ENCODE data around the gene SLC22A23. TPM values are rescaled to one million over a fixed set of nuclear protein-coding genes. Genes with fewer than 3 reads are reported as not detected.

The SLC22A23 gene
- total and polyA plus RNA-seq, 2 experiments from 2014 or later = 6.1 to 38.3 TPM

- TF ChIP-seq, protein P1, sequence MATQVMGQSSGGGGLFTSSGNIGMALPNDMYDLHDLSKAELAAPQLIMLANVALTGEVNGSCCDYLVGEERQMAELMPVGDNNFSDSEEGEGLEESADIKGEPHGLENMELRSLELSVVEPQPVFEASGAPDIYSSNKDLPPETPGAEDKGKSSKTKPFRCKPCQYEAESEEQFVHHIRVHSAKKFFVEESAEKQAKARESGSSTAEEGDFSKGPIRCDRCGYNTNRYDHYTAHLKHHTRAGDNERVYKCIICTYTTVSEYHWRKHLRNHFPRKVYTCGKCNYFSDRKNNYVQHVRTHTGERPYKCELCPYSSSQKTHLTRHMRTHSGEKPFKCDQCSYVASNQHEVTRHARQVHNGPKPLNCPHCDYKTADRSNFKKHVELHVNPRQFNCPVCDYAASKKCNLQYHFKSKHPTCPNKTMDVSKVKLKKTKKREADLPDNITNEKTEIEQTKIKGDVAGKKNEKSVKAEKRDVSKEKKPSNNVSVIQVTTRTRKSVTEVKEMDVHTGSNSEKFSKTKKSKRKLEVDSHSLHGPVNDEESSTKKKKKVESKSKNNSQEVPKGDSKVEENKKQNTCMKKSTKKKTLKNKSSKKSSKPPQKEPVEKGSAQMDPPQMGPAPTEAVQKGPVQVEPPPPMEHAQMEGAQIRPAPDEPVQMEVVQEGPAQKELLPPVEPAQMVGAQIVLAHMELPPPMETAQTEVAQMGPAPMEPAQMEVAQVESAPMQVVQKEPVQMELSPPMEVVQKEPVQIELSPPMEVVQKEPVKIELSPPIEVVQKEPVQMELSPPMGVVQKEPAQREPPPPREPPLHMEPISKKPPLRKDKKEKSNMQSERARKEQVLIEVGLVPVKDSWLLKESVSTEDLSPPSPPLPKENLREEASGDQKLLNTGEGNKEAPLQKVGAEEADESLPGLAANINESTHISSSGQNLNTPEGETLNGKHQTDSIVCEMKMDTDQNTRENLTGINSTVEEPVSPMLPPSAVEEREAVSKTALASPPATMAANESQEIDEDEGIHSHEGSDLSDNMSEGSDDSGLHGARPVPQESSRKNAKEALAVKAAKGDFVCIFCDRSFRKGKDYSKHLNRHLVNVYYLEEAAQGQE (IDR thresholded peaks at IDR 0.05; ENCODE audit: unreplicated experiment) = no peak
- TF ChIP-seq, protein P2, sequence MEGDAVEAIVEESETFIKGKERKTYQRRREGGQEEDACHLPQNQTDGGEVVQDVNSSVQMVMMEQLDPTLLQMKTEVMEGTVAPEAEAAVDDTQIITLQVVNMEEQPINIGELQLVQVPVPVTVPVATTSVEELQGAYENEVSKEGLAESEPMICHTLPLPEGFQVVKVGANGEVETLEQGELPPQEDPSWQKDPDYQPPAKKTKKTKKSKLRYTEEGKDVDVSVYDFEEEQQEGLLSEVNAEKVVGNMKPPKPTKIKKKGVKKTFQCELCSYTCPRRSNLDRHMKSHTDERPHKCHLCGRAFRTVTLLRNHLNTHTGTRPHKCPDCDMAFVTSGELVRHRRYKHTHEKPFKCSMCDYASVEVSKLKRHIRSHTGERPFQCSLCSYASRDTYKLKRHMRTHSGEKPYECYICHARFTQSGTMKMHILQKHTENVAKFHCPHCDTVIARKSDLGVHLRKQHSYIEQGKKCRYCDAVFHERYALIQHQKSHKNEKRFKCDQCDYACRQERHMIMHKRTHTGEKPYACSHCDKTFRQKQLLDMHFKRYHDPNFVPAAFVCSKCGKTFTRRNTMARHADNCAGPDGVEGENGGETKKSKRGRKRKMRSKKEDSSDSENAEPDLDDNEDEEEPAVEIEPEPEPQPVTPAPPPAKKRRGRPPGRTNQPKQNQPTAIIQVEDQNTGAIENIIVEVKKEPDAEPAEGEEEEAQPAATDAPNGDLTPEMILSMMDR (conservative IDR thresholded peaks at IDR 0.05; ENCODE audit: low read depth in 2 of 2) = no peak
- TF ChIP-seq, protein P3, sequence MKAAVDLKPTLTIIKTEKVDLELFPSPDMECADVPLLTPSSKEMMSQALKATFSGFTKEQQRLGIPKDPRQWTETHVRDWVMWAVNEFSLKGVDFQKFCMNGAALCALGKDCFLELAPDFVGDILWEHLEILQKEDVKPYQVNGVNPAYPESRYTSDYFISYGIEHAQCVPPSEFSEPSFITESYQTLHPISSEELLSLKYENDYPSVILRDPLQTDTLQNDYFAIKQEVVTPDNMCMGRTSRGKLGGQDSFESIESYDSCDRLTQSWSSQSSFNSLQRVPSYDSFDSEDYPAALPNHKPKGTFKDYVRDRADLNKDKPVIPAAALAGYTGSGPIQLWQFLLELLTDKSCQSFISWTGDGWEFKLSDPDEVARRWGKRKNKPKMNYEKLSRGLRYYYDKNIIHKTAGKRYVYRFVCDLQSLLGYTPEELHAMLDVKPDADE (IDR thresholded peaks at IDR 0.05) = no peak
- TF ChIP-seq EZH2 (IDR thresholded peaks at IDR 0.05; ENCODE audit: low read depth, unreplicated experiment) (no peak), CREB1 (CRISPR knock-in tag; IDR thresholded peaks at IDR 0.05; ENCODE audit: low read depth) (no peak), POLR2AphosphoS5 (IDR thresholded peaks at IDR 0.05; ENCODE audit: low read depth) (no peak), STAT1 (IDR thresholded peaks at IDR 0.05; ENCODE audit: unreplicated experiment) (no peak)
These were observed 24.8 kb upstream of the SLC22A23 start (continued) for GRCh38 chr6:3481640-3482039.

DNA sequence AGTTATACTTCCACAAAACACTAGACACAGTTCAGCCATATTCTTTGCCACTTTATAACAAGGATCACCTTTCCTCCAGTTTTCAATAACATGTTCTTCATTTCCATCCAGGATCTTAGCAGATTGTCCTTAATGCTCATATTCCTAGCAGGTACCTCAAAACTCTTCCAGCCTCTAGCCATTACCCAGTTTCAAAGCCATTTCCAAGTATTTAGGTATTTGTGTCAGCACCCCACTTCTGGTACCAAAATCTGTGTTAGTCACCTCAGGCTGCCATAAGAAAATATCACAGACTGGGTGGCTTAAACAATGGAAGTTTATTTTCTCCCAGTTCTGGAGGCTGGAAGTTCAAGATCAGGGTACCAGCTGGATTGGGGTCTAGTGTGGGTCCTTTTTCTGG lies 23.2 kb upstream of the SLC22A23 start:
- peaks cover 25% of the 10 kb centered on the region for H3K4me1 Mint-ChIP-seq
- H3K9me2 ChIP-seq (ENCODE audit: insufficient read depth) = no peaks in the 10 kb centered on the region
- peaks cover 16% of the 10 kb centered on the region for H3K36me3 Mint-ChIP-seq (ENCODE audit: low read depth)
- peaks cover 10% of the 10 kb centered on the region for H3K27me3 Mint-ChIP-seq (ENCODE audit: insufficient read depth, low read depth, poor library complexity)
- peaks cover 21% of the 10 kb centered on the region for H3K9me3 Mint-ChIP-seq
- H2AFZ ChIP-seq = no peak overlapping the region
- no peak overlapping the region for H3K4me2 ChIP-seq
- no peak overlapping the region for H3K27ac Mint-ChIP-seq
- no peak overlapping the region for H3K27ac ChIP-seq (ENCODE audit: low read depth)
- no peaks in the 10 kb centered on the region for H3K79me2 ChIP-seq (replicated peaks; ENCODE audit: insufficient read depth)
- ATAC-seq (no peak), DNase-seq (ENCODE audit: low spot score) (no peak)
- no peak overlapping the region for H3K4me3 ChIP-seq
- peaks cover 10% of the 10 kb centered on the region; the same call in 1 of the 2 replicates for H3K4me1 ChIP-seq (ENCODE audit: insufficient read depth)
- H3K27me3 ChIP-seq (ENCODE audit: insufficient read depth) = no peaks in the 10 kb centered on the region
- no peaks in the 10 kb centered on the region for H3F3A ChIP-seq (replicated peaks; ENCODE audit: low read depth)
- no peak overlapping the region for H3K4me3 Mint-ChIP-seq
- peaks cover 3% of the 10 kb centered on the region; the same call in 1 of the 2 replicates for H3K36me3 ChIP-seq (ENCODE audit: insufficient read depth)
- no peaks in the 10 kb centered on the region for H4K20me1 ChIP-seq (replicated peaks; ENCODE audit: insufficient read depth)
- TF ChIP-seq, protein P3 (IDR thresholded peaks at IDR 0.05) = no peak
- no peak for TF ChIP-seq EZH2 (IDR thresholded peaks at IDR 0.05; ENCODE audit: low read depth, unreplicated experiment)
- TF ChIP-seq, protein P4, sequence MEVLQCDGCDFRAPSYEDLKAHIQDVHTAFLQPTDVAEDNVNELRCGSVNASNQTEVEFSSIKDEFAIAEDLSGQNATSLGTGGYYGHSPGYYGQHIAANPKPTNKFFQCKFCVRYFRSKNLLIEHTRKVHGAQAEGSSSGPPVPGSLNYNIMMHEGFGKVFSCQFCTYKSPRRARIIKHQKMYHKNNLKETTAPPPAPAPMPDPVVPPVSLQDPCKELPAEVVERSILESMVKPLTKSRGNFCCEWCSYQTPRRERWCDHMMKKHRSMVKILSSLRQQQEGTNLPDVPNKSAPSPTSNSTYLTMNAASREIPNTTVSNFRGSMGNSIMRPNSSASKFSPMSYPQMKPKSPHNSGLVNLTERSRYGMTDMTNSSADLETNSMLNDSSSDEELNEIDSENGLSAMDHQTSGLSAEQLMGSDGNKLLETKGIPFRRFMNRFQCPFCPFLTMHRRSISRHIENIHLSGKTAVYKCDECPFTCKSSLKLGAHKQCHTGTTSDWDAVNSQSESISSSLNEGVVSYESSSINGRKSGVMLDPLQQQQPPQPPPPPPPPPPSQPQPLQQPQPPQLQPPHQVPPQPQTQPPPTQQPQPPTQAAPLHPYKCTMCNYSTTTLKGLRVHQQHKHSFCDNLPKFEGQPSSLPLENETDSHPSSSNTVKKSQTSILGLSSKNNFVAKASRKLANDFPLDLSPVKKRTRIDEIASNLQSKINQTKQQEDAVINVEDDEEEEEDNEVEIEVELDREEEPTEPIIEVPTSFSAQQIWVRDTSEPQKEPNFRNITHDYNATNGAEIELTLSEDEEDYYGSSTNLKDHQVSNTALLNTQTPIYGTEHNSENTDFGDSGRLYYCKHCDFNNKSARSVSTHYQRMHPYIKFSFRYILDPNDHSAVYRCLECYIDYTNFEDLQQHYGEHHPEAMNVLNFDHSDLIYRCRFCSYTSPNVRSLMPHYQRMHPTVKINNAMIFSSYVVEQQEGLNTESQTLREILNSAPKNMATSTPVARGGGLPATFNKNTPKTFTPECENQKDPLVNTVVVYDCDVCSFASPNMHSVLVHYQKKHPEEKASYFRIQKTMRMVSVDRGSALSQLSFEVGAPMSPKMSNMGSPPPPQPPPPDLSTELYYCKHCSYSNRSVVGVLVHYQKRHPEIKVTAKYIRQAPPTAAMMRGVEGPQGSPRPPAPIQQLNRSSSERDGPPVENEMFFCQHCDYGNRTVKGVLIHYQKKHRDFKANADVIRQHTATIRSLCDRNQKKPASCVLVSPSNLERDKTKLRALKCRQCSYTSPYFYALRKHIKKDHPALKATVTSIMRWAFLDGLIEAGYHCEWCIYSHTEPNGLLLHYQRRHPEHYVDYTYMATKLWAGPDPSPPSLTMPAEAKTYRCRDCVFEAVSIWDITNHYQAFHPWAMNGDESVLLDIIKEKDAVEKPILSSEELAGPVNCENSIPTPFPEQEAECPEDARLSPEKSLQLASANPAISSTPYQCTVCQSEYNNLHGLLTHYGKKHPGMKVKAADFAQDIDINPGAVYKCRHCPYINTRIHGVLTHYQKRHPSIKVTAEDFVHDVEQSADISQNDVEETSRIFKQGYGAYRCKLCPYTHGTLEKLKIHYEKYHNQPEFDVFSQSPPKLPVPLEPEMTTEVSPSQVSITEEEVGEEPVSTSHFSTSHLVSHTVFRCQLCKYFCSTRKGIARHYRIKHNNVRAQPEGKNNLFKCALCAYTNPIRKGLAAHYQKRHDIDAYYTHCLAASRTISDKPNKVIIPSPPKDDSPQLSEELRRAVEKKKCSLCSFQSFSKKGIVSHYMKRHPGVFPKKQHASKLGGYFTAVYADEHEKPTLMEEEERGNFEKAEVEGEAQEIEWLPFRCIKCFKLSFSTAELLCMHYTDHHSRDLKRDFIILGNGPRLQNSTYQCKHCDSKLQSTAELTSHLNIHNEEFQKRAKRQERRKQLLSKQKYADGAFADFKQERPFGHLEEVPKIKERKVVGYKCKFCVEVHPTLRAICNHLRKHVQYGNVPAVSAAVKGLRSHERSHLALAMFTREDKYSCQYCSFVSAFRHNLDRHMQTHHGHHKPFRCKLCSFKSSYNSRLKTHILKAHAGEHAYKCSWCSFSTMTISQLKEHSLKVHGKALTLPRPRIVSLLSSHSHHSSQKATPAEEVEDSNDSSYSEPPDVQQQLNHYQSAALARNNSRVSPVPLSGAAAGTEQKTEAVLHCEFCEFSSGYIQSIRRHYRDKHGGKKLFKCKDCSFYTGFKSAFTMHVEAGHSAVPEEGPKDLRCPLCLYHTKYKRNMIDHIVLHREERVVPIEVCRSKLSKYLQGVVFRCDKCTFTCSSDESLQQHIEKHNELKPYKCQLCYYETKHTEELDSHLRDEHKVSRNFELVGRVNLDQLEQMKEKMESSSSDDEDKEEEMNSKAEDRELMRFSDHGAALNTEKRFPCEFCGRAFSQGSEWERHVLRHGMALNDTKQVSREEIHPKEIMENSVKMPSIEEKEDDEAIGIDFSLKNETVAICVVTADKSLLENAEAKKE (CRISPR knock-in tag; IDR thresholded peaks at IDR 0.05) = no peak
- no peak for TF ChIP-seq CREB1 (CRISPR knock-in tag; IDR thresholded peaks at IDR 0.05; ENCODE audit: low read depth)
- TF ChIP-seq STAT1 (IDR thresholded peaks at IDR 0.05; ENCODE audit: unreplicated experiment) = no peak
- TF ChIP-seq ZNF331 (CRISPR knock-in tag; IDR thresholded peaks at IDR 0.05; ENCODE audit: low read depth) = no peak
- TF ChIP-seq NANOG (IDR thresholded peaks at IDR 0.05; ENCODE audit: borderline replicate concordance) = no peak
